GM12875 (cell line): ENCODE results near the gene SLC41A1.

Experiments
- H3K4me3 ChIP-seq: one replicate; pipeline ENCODE4 v1.5.1; 2011; ENCODE audit warnings: low read depth, low read length, control low read depth
- CTCF ChIP-seq: IDR thresholded peaks from 2 replicates; pipeline ENCODE4 v1.5.1; 2011; ENCODE audit warnings: low read depth, mild to moderate bottlenecking, control low read depth, inconsistent platforms, low read length, moderate library complexity, borderline replicate concordance; ENCODE audit not compliant: insufficient read depth

The SLC41A1 gene

GRCh38 chr1:205769641-205770365, 43.2 kb downstream of the SLC41A1 start:
- no peak for TF ChIP-seq CTCF
- no peak overlapping the region for H3K4me3 ChIP-seq

- no peak for TF ChIP-seq CTCF
Observed at GRCh38 chr1:205767248-205767647, 45.8 kb downstream of the SLC41A1 start.

GRCh38 chr1:205766570-205766969, 46.4 kb downstream of the SLC41A1 start:
- TF ChIP-seq CTCF: no peak
- no peak overlapping the region for H3K4me3 ChIP-seq

More at GRCh38 chr1:205767248-205767647, 45.8 kb downstream of the SLC41A1 start:
- H3K4me3 ChIP-seq: no peak overlapping the region

- no peak overlapping the region for H3K4me3 ChIP-seq
- no peak for TF ChIP-seq CTCF
Observed at GRCh38 chr1:205766038-205766437, 47.0 kb downstream of the SLC41A1 start.

GRCh38 chr1:205764578-205764977, 48.4 kb downstream of the SLC41A1 start:
- H3K4me3 ChIP-seq: no peak overlapping the region
- no peak for TF ChIP-seq CTCF

- H3K4me3 ChIP-seq: no peak overlapping the region
- TF ChIP-seq CTCF: no peak
Observed at GRCh38 chr1:205763980-205764379, 49.0 kb downstream of the SLC41A1 start.

GRCh38 chr1:205760606-205761005, 52.4 kb downstream of the SLC41A1 start:
- no peak for TF ChIP-seq CTCF
- no peak overlapping the region for H3K4me3 ChIP-seq
